Stomach (tissue), 9 donors: Measurements from ENCODE around the gene RAPSN. TPM values are rescaled to one million over a fixed set of nuclear protein-coding genes. Genes with fewer than 3 reads are reported as not detected.
A peak's percentile ranks its signal among the peaks of the same experiment; 100 is the strongest.

Experiments used
- DNase-seq, 2 donors: peaks; one replicate each; pipeline versions ENCODE4 v3.0.0 to v3.0.0-alpha.2; 2013 to 2019
- H3K27ac ChIP-seq, 5 donors: fragments of 200-600 bp in 4 of 5; sonication (generic) in 4 of 5; one replicate each; pipeline ENCODE4 v1.5.1; 2013 to 2019; ENCODE audit warnings: mild to moderate bottlenecking in 1 of 5, moderate library complexity in 1 of 5
- H3K27me3 ChIP-seq, 3 donors: fragments of 200-600 bp; sonication (generic); one replicate each; pipeline ENCODE4 v1.5.1; 2017 to 2019; ENCODE audit warnings: mixed run types in 1 of 3
- H3K36me3 ChIP-seq, 4 donors: fragments of 200-600 bp; sonication (generic); 1 replicate in 3 of 4; 2 replicates in 1 of 4; pipeline ENCODE4 v1.5.1; 2016 to 2019
- H3K4me1 ChIP-seq, 4 donors: fragments of 200-600 bp; sonication (generic); one replicate each; pipeline ENCODE4 v1.5.1; 2016 to 2019
- H3K4me3 ChIP-seq, 4 donors: fragments of 200-600 bp; sonication (generic) in 3 of 4; one replicate each; pipeline ENCODE4 v1.5.1; 2016 to 2019; ENCODE audit warnings: mild to moderate bottlenecking in 1 of 4
- H3K9me3 ChIP-seq, 4 donors: fragments of 200-600 bp; sonication (generic); one replicate each; pipeline ENCODE4 v1.5.1; 2016 to 2019
- EP300 ChIP-seq: sonication (generic); formaldehyde crosslinking; IDR thresholded peaks from one replicate; pipeline ENCODE4 v1.6.1; 2017; ENCODE audit warnings: antibody characterized with exemption
- POLR2A ChIP-seq, 4 donors: fragments of 450-650 bp; IDR thresholded peaks; one replicate each; pipeline ENCODE4 v1.6.1; 2016; ENCODE audit warnings: antibody characterized with exemption in 4 of 4, control low read depth in 2 of 4, mild to moderate bottlenecking in 1 of 4, moderate library complexity in 1 of 4
- POLR2AphosphoS5 ChIP-seq, 3 donors: sonication (generic); formaldehyde crosslinking; IDR thresholded peaks; one replicate each; pipeline ENCODE4 v1.6.1; 2016; ENCODE audit warnings: antibody characterized with exemption in 3 of 3
- WGBS, 5 donors: extraction: QIAGEN DNeasy Blood & Tissue Kit in 3 of 5; methylation state at CpG; one replicate each; pipeline versions ENCODE4 v1.1.5 to v1.1.7; 2013 to 2018; 5-methylcytosine and 5-hydroxymethylcytosine counted together
- intact Hi-C: fragments of 100-400 bp; cut with DNase I; formaldehyde crosslinking; loops from one replicate; pipeline ENCODE4 v1.15.1; 2023; ENCODE audit warnings: low total_unique reads
- polyA plus RNA-seq, 3 donors: library from polyadenylated mRNA; stranded (reverse); fragments of 200-250 nt; gene quantifications; one replicate each; pipeline ENCODE4 v1.2.3, GENCODE V29; 2013
- total RNA-seq, 5 donors: library from RNA; depleted of rRNA; stranded (reverse); fragments of >200 nt; gene quantifications; one replicate each; pipeline versions ENCODE4 v1.1.0 to v1.2.3, GENCODE V29; 2014 to 2016
- TF ChIP-seq, protein P1 (sequence below), 7 experiments: fragments of 450-650 bp in 4 of 7; fragments of 200-600 bp in 3 of 7; sonication (generic) in 3 of 7; IDR thresholded peaks; one replicate each; pipeline ENCODE4 v1.5.1; 2016 to 2019; ENCODE audit warnings: antibody characterized with exemption in 7 of 7, control low read depth in 2 of 7, mild to moderate bottlenecking in 1 of 7
- donor health status: healthy with polysubstance abuse.
- donor health status: Bipolar disorder and iron deficiency.
- donor health status: healthy.

The RAPSN gene
- total and polyA plus RNA-seq, 8 donors: 0.20 to 1.2 (median 1.1) TPM; not detected in 5

DNA sequence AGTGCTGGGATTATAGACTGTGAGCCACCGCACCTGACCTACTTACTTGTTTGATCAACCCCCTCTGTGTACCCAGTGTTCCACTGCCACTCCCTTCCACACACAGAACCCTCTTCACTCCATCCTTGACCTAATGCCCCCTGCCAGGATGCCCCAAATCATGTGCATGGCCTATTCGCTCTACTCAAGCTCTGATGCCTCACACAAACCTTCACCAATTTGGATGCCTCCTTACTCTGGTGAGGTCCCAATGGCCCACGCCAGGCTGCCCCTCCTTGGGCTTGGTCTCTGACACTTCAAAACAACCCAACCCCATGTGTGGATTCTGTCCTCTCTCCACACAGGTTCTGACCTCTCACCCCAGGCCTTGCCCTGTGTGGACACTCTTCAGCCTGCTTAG, 13.2 kb downstream of the RAPSN start:
- no peaks in the 10 kb centered on the region for H3K9me3 ChIP-seq
- H3K4me1 ChIP-seq: peaks cover 0 to 13% (median 6%) of the 10 kb centered on the region in 4 donors
- TF ChIP-seq, protein P1, sequence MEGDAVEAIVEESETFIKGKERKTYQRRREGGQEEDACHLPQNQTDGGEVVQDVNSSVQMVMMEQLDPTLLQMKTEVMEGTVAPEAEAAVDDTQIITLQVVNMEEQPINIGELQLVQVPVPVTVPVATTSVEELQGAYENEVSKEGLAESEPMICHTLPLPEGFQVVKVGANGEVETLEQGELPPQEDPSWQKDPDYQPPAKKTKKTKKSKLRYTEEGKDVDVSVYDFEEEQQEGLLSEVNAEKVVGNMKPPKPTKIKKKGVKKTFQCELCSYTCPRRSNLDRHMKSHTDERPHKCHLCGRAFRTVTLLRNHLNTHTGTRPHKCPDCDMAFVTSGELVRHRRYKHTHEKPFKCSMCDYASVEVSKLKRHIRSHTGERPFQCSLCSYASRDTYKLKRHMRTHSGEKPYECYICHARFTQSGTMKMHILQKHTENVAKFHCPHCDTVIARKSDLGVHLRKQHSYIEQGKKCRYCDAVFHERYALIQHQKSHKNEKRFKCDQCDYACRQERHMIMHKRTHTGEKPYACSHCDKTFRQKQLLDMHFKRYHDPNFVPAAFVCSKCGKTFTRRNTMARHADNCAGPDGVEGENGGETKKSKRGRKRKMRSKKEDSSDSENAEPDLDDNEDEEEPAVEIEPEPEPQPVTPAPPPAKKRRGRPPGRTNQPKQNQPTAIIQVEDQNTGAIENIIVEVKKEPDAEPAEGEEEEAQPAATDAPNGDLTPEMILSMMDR (IDR thresholded peaks at IDR 0.05): no peak
- no peak for TF ChIP-seq POLR2AphosphoS5 (IDR thresholded peaks at IDR 0.05)
- H3K27me3 ChIP-seq: no peaks in the 10 kb centered on the region
- DNase-seq: no peak
- H3K36me3 ChIP-seq: no peaks in the 10 kb centered on the region
- intact Hi-C loops: no loop called here
- no peak overlapping the region for H3K4me3 ChIP-seq
- H3K27ac ChIP-seq: no peak overlapping the region
- WGBS, 5 donors: 66 to 83% (median 77%) methylated on average over 3 of the region's 3 CpGs

DNA sequence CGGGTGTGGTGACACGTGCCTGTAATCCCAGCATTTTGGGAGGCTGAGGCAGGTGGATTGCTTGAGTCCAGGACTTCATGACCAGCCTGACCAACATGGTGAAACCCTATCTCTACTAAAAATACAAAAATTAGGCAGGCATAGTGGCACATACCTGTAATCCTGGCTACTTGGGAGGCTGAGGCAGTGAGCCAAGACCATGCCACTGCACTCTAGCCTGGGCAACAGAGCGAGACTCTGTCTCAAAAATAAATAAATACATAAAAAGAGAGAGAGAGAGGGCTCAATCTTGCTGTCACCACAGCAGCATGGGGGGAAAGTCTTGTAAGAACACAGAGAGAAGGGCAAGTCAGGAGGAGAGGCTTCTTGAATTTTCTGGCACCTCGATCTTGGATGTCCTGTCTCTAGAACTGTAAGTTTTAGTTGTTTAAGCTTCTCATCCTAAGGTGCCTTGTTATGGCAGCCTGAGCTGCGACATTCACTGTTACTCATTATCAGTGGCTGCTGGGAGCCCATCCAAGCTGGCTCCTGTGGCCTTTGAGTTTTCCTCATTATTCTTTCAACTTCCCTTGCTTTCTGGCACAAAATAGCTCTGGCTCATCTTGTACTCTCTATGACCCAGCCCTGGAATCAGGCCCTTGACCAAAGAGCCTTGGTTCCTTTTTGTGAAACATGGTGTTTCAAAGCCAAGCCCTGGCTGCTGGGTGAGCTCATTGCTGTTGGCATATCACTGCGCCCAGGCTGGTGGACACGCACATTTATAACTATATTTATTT, 14.7 kb downstream of the RAPSN start:
- no peak overlapping the region for H3K4me3 ChIP-seq
- DNase-seq: no peak
- no peaks in the 10 kb centered on the region for H3K36me3 ChIP-seq
- no peak for TF ChIP-seq EP300
- TF ChIP-seq, protein P1 (IDR thresholded peaks at IDR 0.05): no peak
- TF ChIP-seq POLR2A (IDR thresholded peaks at IDR 0.05): no peak
- peak in 1 of 3 donors; percentile 7 for TF ChIP-seq POLR2AphosphoS5 (IDR thresholded peaks at IDR 0.05)
- no peaks in the 10 kb centered on the region for H3K9me3 ChIP-seq
- intact Hi-C loops: no loop called here
- peaks cover 0 to 13% (median 6%) of the 10 kb centered on the region in 4 donors for H3K4me1 ChIP-seq
- no peaks in the 10 kb centered on the region for H3K27me3 ChIP-seq
- WGBS, 5 donors: 78 to 90% (median 80%) methylated on average over 7 of the region's 7 CpGs
- peak overlapping the region in 2 of 5 donors; percentile 25 to 36 for H3K27ac ChIP-seq

DNA sequence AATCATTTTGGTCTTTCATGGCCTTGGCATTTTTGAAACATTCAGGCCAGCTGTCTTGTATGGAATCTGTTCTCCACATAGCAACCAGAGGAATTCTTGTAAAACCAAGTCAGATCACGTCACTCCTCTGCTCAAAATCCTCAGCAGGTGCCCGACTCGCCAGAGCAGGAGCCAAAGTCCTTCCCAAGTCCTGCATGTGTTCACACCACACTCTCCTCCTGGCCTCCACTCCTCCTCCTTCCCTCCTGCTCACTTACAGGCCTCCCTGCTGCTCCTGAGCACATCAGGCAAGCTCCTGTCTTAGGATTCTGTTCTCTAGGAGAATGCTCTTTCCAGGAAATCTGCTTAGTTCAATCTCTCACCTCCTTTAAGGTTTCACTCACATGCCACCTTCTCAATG, 15.8 kb downstream of the RAPSN start:
- no peaks in the 10 kb centered on the region for H3K36me3 ChIP-seq
- 51 to 79% (median 70%) methylated on average over 3 of the region's 3 CpGs for WGBS, 5 donors
- H3K4me3 ChIP-seq: no peak overlapping the region
- intact Hi-C loops: no loop called here
- DNase-seq: no peak
- no peak overlapping the region for H3K27ac ChIP-seq
- H3K4me1 ChIP-seq: peaks cover 0 to 13% (median 6%) of the 10 kb centered on the region in 4 donors
- H3K27me3 ChIP-seq: no peaks in the 10 kb centered on the region
- no peaks in the 10 kb centered on the region for H3K9me3 ChIP-seq
- no peak for TF ChIP-seq EP300
- TF ChIP-seq POLR2AphosphoS5 (IDR thresholded peaks at IDR 0.05): no peak
- TF ChIP-seq, protein P1 (IDR thresholded peaks at IDR 0.05): no peak
- no peak for TF ChIP-seq POLR2A (IDR thresholded peaks at IDR 0.05)

DNA sequence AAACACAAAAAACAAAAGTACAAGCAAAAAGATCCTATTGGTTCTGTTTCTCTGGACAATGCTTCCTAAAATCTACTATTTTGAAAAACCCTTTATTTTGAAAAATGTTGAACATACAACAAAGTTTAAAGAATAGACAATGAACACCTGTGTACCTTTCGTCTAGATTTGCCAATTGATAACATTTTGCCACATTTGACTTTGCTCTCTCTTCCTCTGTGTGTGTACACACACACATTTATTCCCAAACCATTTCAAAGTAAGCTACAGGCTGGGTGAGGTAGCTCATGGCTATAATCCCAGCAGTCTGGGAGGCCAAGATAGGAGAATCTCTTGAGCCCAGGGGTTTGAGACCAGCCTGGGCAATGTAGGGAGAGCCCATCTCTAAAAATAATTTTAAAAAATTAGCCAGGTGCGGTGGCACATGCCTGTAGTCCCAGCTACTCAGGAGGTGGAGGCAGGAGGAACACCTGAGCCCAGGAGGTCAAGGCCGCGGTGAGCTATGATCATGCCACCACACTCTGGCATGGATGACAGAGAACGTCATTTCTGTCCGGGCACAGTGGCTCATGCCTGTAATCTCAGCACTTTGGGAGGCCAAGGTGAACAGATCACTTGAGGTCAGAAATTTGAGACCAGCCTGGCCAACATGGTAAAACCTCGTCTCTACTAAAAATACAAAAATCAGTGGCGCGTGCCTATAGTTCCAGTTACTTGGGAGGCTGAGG, 17.4 kb downstream of the RAPSN start:
- WGBS, 5 donors: 86 to 88% (median 87%) methylated on average over 9 of the region's 9 CpGs
- intact Hi-C loops: no loop called here
- Histone ChIP-seq H3K27ac (no peak overlapping the region), H3K4me3 (no peak overlapping the region), H3K36me3 (no peaks in the 10 kb centered on the region), H3K4me1 (peaks cover 0 to 10% (median 3%) of the 10 kb centered on the region in 4 donors), H3K9me3 (no peaks in the 10 kb centered on the region), H3K27me3 (no peaks in the 10 kb centered on the region)
- DNase-seq: no peak
- TF ChIP-seq, protein P1 (IDR thresholded peaks at IDR 0.05): no peak
- TF ChIP-seq POLR2A (IDR thresholded peaks at IDR 0.05) (no peak), POLR2AphosphoS5 (IDR thresholded peaks at IDR 0.05) (no peak), EP300 (no peak)
